ENCODE measurements around the gene WNT5B.

The WNT5B gene

GRCh38 chr12:1661553-1662335 lies 32.7 kb downstream of the WNT5B start:
- Histone ChIP-seq H3K4me3 (ENCODE audit: low read depth, low read length, poor library complexity, severe bottlenecking) (peak overlapping the region; percentile 62), H3K4me1 (ENCODE audit: insufficient read depth, low read length, severe bottlenecking) (no peaks in the 10 kb centered on the region), H3K79me2 (ENCODE audit: insufficient read depth, low read length) (no peaks in the 10 kb centered on the region), H3K36me3 (ENCODE audit: insufficient read depth, low read length) (no peaks in the 10 kb centered on the region), H3K27ac (ENCODE audit: low read depth, low read length, poor library complexity, severe bottlenecking) (no peak overlapping the region), H3F3A (ENCODE audit: insufficient read depth, low read length) (no peaks in the 10 kb centered on the region), H3K9me2 (ENCODE audit: low read depth, low read length) (no peaks in the 10 kb centered on the region), H3K4me2 (ENCODE audit: low read length) (peak overlapping the region; percentile 91), H2AFZ (ENCODE audit: low read length) (no peak overlapping the region), H4K20me1 (ENCODE audit: insufficient read depth, low read length) (no peaks in the 10 kb centered on the region), H3K27me3 (ENCODE audit: insufficient read depth, low read length) (0 out of 2 replicates have a peak, but pooled peaks cover 4% of the 10 kb centered on the region), H3K9me3 (ENCODE audit: low read length) (no peaks in the 10 kb centered on the region), H3K9ac (ENCODE audit: low read length) (peak overlapping the region; percentile 64)
- TF ChIP-seq EZH2 (IDR thresholded peaks at IDR 0.05; ENCODE audit: borderline replicate concordance, low read length), result no peak
- TF ChIP-seq CTCF (IDR thresholded peaks at IDR 0.05; ENCODE audit: low read length), result no peak

- H4K20me1 ChIP-seq (ENCODE audit: insufficient read depth, low read length), result no peaks in the 10 kb centered on the region
- H3K27me3 ChIP-seq (ENCODE audit: insufficient read depth, low read length), result 0 out of 2 replicates have a peak, but pooled peaks cover 4% of the 10 kb centered on the region
- H3K9me2 ChIP-seq (ENCODE audit: low read depth, low read length), result no peaks in the 10 kb centered on the region
- H3K9me3 ChIP-seq (ENCODE audit: low read length), result no peaks in the 10 kb centered on the region
- H2AFZ ChIP-seq (ENCODE audit: low read length), result no peak overlapping the region
- no peaks in the 10 kb centered on the region for H3K79me2 ChIP-seq (ENCODE audit: insufficient read depth, low read length)
- no peaks in the 10 kb centered on the region for H3F3A ChIP-seq (ENCODE audit: insufficient read depth, low read length)
- H3K4me2 ChIP-seq (ENCODE audit: low read length), result no peak overlapping the region
- no peaks in the 10 kb centered on the region for H3K4me1 ChIP-seq (ENCODE audit: insufficient read depth, low read length, severe bottlenecking)
- H3K36me3 ChIP-seq (ENCODE audit: insufficient read depth, low read length), result no peaks in the 10 kb centered on the region
- TF ChIP-seq EZH2 (IDR thresholded peaks at IDR 0.05; ENCODE audit: borderline replicate concordance, low read length) (no peak), CTCF (IDR thresholded peaks at IDR 0.05; ENCODE audit: low read length) (no peak)
- H3K9ac ChIP-seq (ENCODE audit: low read length), result no peak overlapping the region
- H3K27ac ChIP-seq (ENCODE audit: low read depth, low read length, poor library complexity, severe bottlenecking), result no peak overlapping the region
- no peak overlapping the region for H3K4me3 ChIP-seq (ENCODE audit: low read depth, low read length, poor library complexity, severe bottlenecking)
Observed at GRCh38 chr12:1662761-1663439, 33.9 kb downstream of the WNT5B start.

GRCh38 chr12:1663440-1664132 lies 34.6 kb downstream of the WNT5B start:
- H3K4me2 ChIP-seq (ENCODE audit: low read length), result no peak overlapping the region
- H3K27me3 ChIP-seq (ENCODE audit: insufficient read depth, low read length), result 0 out of 2 replicates have a peak, but pooled peaks cover 4% of the 10 kb centered on the region
- H4K20me1 ChIP-seq (ENCODE audit: insufficient read depth, low read length), result no peaks in the 10 kb centered on the region
- H3K79me2 ChIP-seq (ENCODE audit: insufficient read depth, low read length), result no peaks in the 10 kb centered on the region
- H3K9me2 ChIP-seq (ENCODE audit: low read depth, low read length), result no peaks in the 10 kb centered on the region
- peaks cover 2% of the 10 kb centered on the region for H3K4me1 ChIP-seq (ENCODE audit: insufficient read depth, low read length, severe bottlenecking)
- H3K9ac ChIP-seq (ENCODE audit: low read length), result no peak overlapping the region
- H3K27ac ChIP-seq (ENCODE audit: low read depth, low read length, poor library complexity, severe bottlenecking), result no peak overlapping the region
- TF ChIP-seq EZH2 (IDR thresholded peaks at IDR 0.05; ENCODE audit: borderline replicate concordance, low read length) (no peak), CTCF (IDR thresholded peaks at IDR 0.05; ENCODE audit: low read length) (no peak)
- no peak overlapping the region for H3K4me3 ChIP-seq (ENCODE audit: low read depth, low read length, poor library complexity, severe bottlenecking)
- H3K9me3 ChIP-seq (ENCODE audit: low read length), result no peaks in the 10 kb centered on the region
- H3K36me3 ChIP-seq (ENCODE audit: insufficient read depth, low read length), result no peaks in the 10 kb centered on the region
- H2AFZ ChIP-seq (ENCODE audit: low read length), result no peak overlapping the region
- H3F3A ChIP-seq (ENCODE audit: insufficient read depth, low read length), result no peaks in the 10 kb centered on the region
